SU-DHL-6 (cell line): ENCODE measurements around the gene DYSF.

Experiments
- H2AFZ ChIP-seq: fragments of 200-600 bp; sonication (generic); 2 replicates; pipeline ENCODE4 v1.6.1; 2014; ENCODE audit warnings: low read depth, mild to moderate bottlenecking, moderate library complexity, mixed read lengths, antibody characterized with exemption, low read length; ENCODE audit not compliant: severe bottlenecking
- H3F3A ChIP-seq: fragments of 200-600 bp; shearing (Covaris generic); 2 replicates; pipeline ENCODE4 v1.6.0; 2016; ENCODE audit warnings: antibody characterized with exemption, mild to moderate bottlenecking; ENCODE audit not compliant: insufficient read depth
- H3K27ac ChIP-seq: fragments of 200-600 bp; sonication (generic); 2 replicates; pipeline ENCODE4 v1.5.1; 2016; ENCODE audit warnings: low read depth, mild to moderate bottlenecking, low read length, moderate library complexity, mixed read lengths
- H3K27me3 ChIP-seq: fragments of 200-600 bp; sonication (generic), shearing (Covaris generic); 2 replicates; pipeline ENCODE4 v1.6.0; 2014; ENCODE audit warnings: mild to moderate bottlenecking, low read length
- H3K36me3 ChIP-seq: fragments of 200-600 bp; sonication (generic); 2 replicates; pipeline ENCODE4 v1.6.1; 2014; ENCODE audit warnings: mild to moderate bottlenecking, low read length, mixed read lengths
- H3K4me2 ChIP-seq: fragments of 300-600, 200-600 bp; shearing (Covaris generic), sonication (generic); 2 replicates; pipeline ENCODE4 v1.6.0; 2014; ENCODE audit warnings: low read length, low read depth, mild to moderate bottlenecking; ENCODE audit not compliant: poor library complexity, severe bottlenecking
- H3K4me3 ChIP-seq: fragments of 200-600 bp; sonication (generic); 2 replicates; pipeline ENCODE4 v1.5.1; 2014; ENCODE audit warnings: antibody characterized with exemption, low read length, mild to moderate bottlenecking, mixed read lengths; ENCODE audit not compliant: insufficient read depth, poor library complexity, severe bottlenecking
- H3K79me2 ChIP-seq: fragments of 200-600 bp; sonication (generic); 2 replicates; pipeline ENCODE4 v1.6.1; 2014; ENCODE audit warnings: mild to moderate bottlenecking, low read length, moderate library complexity; ENCODE audit not compliant: insufficient read depth
- H3K9ac ChIP-seq: fragments of 200-600 bp; sonication (generic); 2 replicates; pipeline ENCODE4 v1.7.0; 2014; ENCODE audit warnings: mild to moderate bottlenecking, low read length
- H3K9me2 ChIP-seq: fragments of 200-600 bp; sonication (generic); replicated peaks from 2 replicates; pipeline ENCODE4 v1.6.1; 2014; ENCODE audit warnings: low read length; ENCODE audit not compliant: insufficient read depth
- H3K9me3 ChIP-seq: fragments of 200-600 bp; sonication (generic); 2 replicates; pipeline ENCODE4 v1.6.1; 2014; ENCODE audit warnings: low read length, mixed read lengths; ENCODE audit not compliant: insufficient read depth
- H4K20me1 ChIP-seq: fragments of 200-600 bp; sonication (generic); 2 replicates; pipeline ENCODE4 v1.6.1; 2014; ENCODE audit warnings: low read depth, mild to moderate bottlenecking, antibody characterized with exemption, low read length, moderate library complexity, mixed read lengths
- EZH2phosphoT487 ChIP-seq: fragments of 200-600 bp; sonication (generic), shearing (Covaris generic); conservative IDR thresholded peaks from 2 replicates; pipeline ENCODE4 v1.6.1; 2018; ENCODE audit warnings: mild to moderate bottlenecking, antibody characterized with exemption, low read length, moderate library complexity, mixed read lengths
- TF ChIP-seq, protein P1 (sequence below): fragments of 200-600 bp; sonication (generic); IDR thresholded peaks from one replicate; pipeline ENCODE4 v1.5.1; 2017; ENCODE audit warnings: antibody characterized with exemption, mild to moderate bottlenecking, low read length, moderate library complexity; ENCODE audit not compliant: insufficient read depth, poor library complexity, severe bottlenecking

Gene DYSF

DNA sequence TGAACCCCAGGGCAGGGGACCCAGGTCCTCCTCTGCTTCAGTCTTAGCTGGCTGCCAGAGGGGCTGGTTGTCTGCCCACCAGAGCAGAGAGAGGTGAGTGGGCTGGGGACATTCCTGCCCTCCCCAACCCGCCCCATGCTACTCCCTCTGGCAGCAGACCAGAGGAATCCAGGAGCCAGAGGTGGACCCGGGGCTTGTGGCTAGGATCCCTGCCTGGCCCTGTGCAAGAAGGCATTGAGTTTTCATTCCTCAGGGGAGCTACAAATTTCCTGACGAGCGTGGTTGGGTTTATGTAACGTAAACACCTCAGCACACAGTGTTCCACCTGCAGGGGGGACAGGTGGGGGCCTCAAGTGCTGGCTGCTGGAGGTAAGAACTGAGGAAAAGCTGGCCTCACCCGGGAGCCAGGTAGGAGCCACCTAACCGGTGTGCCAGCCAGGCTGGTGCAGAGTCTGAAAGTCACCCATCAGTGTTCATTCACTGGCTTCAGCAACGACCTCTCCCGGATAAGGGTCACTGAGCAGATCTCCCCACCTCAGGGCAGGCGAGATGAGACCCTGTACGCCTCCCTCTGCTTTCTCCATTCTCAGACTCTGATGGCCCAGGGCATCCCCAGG is 246.8 kb downstream of the DYSF start:
- Histone ChIP-seq H3F3A (no peaks in the 10 kb centered on the region), H3K36me3 (no peaks in the 10 kb centered on the region), H3K9ac (no peak overlapping the region), H3K27ac (no peak overlapping the region), H3K79me2 (no peaks in the 10 kb centered on the region), H3K4me3 (no peak overlapping the region), H2AFZ (no peak overlapping the region), H4K20me1 (no peaks in the 10 kb centered on the region), H3K27me3 (no peaks in the 10 kb centered on the region), H3K4me2 (no peak overlapping the region), H3K9me3 (no peaks in the 10 kb centered on the region), H3K9me2 (no peaks in the 10 kb centered on the region)
- TF ChIP-seq, protein P1, sequence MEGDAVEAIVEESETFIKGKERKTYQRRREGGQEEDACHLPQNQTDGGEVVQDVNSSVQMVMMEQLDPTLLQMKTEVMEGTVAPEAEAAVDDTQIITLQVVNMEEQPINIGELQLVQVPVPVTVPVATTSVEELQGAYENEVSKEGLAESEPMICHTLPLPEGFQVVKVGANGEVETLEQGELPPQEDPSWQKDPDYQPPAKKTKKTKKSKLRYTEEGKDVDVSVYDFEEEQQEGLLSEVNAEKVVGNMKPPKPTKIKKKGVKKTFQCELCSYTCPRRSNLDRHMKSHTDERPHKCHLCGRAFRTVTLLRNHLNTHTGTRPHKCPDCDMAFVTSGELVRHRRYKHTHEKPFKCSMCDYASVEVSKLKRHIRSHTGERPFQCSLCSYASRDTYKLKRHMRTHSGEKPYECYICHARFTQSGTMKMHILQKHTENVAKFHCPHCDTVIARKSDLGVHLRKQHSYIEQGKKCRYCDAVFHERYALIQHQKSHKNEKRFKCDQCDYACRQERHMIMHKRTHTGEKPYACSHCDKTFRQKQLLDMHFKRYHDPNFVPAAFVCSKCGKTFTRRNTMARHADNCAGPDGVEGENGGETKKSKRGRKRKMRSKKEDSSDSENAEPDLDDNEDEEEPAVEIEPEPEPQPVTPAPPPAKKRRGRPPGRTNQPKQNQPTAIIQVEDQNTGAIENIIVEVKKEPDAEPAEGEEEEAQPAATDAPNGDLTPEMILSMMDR, result no peak

DNA sequence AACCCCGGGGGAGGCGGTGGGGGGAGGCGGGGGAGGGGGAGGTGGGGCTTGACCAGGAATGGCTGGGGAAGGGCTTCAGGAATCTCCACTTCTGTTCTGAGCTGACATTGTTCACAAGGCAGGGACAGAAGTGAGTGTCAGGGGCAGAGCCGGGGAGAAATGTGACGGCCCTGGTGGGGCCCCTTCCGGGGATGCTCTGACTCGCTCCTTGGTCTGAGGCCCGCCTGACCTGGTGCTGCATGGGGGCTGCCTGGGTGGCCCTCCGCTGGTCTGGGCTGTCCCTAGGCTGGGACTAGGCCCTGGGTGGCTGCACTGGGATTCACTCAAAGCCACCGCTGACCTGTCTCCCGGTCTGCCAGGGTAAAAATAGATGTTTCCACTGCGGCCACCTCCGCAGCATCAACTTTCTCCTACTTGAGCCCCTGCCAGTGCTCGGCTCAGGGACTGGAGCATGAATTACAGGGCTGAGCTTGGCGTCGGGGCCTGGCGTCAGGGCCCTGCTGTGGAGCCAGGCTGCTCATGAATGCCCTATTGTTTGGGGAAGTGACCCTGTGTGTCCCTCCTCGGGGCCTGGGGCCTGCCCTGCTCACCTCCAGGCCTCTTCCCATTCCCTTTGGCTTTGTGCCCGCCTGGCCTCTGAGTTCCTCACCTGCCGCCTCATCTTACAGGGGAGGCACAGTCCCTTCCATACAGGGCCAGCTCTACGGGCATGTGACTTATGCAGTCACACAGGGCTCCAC is 247.5 kb downstream of the DYSF start:
- Histone ChIP-seq H3K9me2 (no peaks in the 10 kb centered on the region), H3K36me3 (no peaks in the 10 kb centered on the region), H3K9ac (no peak overlapping the region), H3K79me2 (no peaks in the 10 kb centered on the region), H3K27ac (no peak overlapping the region), H3F3A (no peaks in the 10 kb centered on the region), H4K20me1 (no peaks in the 10 kb centered on the region), H3K27me3 (no peaks in the 10 kb centered on the region), H3K4me3 (no peak overlapping the region), H3K4me2 (no peak overlapping the region), H2AFZ (no peak overlapping the region), H3K9me3 (no peaks in the 10 kb centered on the region)
- TF ChIP-seq, protein P1, result no peak
- TF ChIP-seq EZH2phosphoT487, result no peak

- H3K4me3 ChIP-seq, result no peak overlapping the region
- H3K4me2 ChIP-seq, result no peak overlapping the region
- H3K27ac ChIP-seq, result no peak overlapping the region
- no peaks in the 10 kb centered on the region for H3K36me3 ChIP-seq
- no peak overlapping the region for H2AFZ ChIP-seq
- no peaks in the 10 kb centered on the region for H3K27me3 ChIP-seq
- no peaks in the 10 kb centered on the region for H4K20me1 ChIP-seq
- TF ChIP-seq, protein P1, result no peak
- no peak for TF ChIP-seq EZH2phosphoT487
- no peaks in the 10 kb centered on the region for H3K9me2 ChIP-seq
- H3K79me2 ChIP-seq, result no peaks in the 10 kb centered on the region
- no peaks in the 10 kb centered on the region for H3K9me3 ChIP-seq
- no peak overlapping the region for H3K9ac ChIP-seq
- H3F3A ChIP-seq, result no peaks in the 10 kb centered on the region
Observed at GRCh38 chr2:71702071-71702970, 249.0 kb downstream of the DYSF start.
